Gastroesophageal sphincter (tissue), 3 donors: Measurements from ENCODE around the gene HDDC3.

ENCODE experiments used
- CTCF ChIP-seq, 4 experiments: fragments of 200-600 bp in 2 of 4; fragments of 450-650 bp in 2 of 4; sonication (generic) in 1 of 4; IDR thresholded peaks; one replicate each; pipeline ENCODE4 v1.5.1; 2017 to 2019; ENCODE audit warnings: antibody characterized with exemption in 4 of 4, mild to moderate bottlenecking in 2 of 4, moderate library complexity in 2 of 4
- EP300 ChIP-seq: sonication (generic); formaldehyde crosslinking; IDR thresholded peaks from one replicate; pipeline ENCODE4 v1.6.1; 2017; ENCODE audit warnings: antibody characterized with exemption, mild to moderate bottlenecking
- POLR2A ChIP-seq, 2 donors: fragments of 450-650 bp; IDR thresholded peaks; one replicate each; pipeline ENCODE4 v1.6.1; 2017; ENCODE audit warnings: antibody characterized with exemption in 2 of 2, mild to moderate bottlenecking in 2 of 2, moderate library complexity in 1 of 2
- POLR2AphosphoS5 ChIP-seq: sonication (generic); formaldehyde crosslinking; IDR thresholded peaks from one replicate; pipeline ENCODE4 v1.6.1; 2017; ENCODE audit warnings: antibody characterized with exemption

GRCh38 chr15:90946941-90947576 lies 14.7 kb upstream of the HDDC3 start:
- TF ChIP-seq CTCF (IDR thresholded peaks at IDR 0.05): no peak
- TF ChIP-seq POLR2A (IDR thresholded peaks at IDR 0.05): no peak
- no peak for TF ChIP-seq POLR2AphosphoS5
- no peak for TF ChIP-seq EP300
